Activated gamma-delta T cell treated with Interleukin-2 at 50 U/mL for 16 hours (primary cell): Measurements from ENCODE around the gene MRC2.
"Not testable (repeated sequence)": the region's sequence is repeated elsewhere in the genome, so short reads cannot be mapped to it uniquely, and the experiment has no call there.

ENCODE experiments used
- DNase-seq: peaks from one replicate; pipeline ENCODE4 v3.0.0-alpha.2; 2020

MRC2 gene, protein sequence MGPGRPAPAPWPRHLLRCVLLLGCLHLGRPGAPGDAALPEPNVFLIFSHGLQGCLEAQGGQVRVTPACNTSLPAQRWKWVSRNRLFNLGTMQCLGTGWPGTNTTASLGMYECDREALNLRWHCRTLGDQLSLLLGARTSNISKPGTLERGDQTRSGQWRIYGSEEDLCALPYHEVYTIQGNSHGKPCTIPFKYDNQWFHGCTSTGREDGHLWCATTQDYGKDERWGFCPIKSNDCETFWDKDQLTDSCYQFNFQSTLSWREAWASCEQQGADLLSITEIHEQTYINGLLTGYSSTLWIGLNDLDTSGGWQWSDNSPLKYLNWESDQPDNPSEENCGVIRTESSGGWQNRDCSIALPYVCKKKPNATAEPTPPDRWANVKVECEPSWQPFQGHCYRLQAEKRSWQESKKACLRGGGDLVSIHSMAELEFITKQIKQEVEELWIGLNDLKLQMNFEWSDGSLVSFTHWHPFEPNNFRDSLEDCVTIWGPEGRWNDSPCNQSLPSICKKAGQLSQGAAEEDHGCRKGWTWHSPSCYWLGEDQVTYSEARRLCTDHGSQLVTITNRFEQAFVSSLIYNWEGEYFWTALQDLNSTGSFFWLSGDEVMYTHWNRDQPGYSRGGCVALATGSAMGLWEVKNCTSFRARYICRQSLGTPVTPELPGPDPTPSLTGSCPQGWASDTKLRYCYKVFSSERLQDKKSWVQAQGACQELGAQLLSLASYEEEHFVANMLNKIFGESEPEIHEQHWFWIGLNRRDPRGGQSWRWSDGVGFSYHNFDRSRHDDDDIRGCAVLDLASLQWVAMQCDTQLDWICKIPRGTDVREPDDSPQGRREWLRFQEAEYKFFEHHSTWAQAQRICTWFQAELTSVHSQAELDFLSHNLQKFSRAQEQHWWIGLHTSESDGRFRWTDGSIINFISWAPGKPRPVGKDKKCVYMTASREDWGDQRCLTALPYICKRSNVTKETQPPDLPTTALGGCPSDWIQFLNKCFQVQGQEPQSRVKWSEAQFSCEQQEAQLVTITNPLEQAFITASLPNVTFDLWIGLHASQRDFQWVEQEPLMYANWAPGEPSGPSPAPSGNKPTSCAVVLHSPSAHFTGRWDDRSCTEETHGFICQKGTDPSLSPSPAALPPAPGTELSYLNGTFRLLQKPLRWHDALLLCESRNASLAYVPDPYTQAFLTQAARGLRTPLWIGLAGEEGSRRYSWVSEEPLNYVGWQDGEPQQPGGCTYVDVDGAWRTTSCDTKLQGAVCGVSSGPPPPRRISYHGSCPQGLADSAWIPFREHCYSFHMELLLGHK (N-terminal part only)

DNA sequence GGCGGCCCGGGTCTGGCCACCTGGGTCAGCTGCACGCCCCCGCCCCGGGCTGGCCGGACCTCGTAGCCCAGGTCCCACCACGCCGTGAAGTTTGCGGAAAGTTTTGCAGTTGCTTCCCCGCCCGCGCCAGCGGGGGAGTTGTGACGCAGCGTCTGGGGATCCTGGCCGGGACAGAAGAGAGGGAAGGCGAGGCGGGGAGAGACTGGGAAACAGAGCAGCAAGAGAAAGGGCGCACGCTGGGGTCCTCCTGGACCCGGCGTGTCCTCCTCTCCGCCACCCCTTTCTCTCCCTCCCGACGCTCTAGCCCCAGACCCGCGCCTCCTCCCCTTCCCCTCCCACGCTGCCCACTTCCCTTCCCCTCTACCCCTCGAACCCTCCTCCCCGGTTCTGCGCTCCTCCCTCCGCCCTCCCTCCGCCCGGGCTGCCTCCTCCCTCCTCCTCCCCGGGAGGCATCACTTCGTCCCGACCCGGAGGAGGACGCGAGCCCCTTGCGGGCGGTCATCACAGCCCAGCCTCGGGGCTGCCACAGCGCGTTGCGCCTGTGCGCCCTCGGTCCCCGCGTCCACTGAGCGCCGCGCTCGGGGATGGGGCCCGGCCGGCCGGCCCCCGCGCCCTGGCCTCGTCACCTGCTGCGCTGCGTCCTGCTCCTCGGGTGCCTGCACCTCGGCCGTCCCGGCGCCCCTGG is at the start of gene MRC2:
Gene MRC2 (plus strand): TSS at position 452 of the 685 bp plus-strand sequence. CDS start 133 bp downstream, at position 585.
- no peak for DNase-seq

DNA sequence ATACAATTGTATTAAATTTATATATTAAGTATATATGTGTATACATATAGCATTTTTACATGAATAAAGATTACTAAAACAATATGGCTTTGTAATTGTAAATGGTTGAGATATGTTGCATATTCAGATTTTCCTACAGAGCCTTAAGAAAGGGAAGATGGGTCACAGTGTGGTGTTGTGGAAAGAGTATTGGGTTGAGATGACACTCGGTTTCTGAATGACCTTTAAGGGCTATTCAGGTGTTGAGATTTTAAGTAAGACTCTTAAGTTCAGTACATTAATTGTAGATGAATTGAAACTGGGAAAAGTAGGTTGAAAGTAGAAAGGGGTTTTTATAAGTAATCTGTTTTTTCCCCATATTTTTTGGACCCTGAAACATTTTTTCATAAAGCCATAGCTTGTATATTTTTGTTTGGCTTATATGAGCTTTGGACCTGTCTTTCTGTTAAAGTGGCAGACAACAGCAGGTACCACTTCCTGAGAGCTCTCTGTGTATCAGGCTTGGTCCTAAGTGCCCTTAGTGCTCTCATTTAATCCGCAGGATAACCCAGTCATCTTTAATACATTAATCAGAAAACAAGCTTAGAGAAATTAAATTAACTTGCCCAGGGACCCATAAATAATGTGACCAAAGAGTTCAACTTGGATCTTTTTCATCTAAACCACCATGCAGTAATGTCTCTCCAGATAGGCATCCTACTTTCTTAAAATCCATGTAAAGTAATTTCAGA is 48.5 kb upstream of the MRC2 start:
- DNase-seq, result no peak

DNA sequence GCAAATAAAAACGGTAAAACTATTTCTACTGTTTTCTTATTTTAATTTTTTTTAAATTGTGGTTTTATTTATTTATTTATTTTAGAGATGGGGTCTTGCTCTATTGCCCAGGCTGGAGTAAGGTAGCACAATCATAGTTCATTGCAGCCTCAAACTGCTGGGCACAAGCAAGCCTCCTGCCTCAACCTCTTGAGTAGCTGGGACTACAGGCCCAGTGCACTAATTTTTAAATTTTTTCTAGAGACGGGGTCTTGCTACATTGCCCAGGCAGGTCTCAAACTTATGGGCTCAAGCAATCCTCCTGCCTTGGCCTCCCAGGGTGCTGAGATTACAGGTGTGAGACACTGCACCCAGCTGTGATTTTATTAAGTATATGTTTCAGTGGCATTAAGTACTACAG is 46.5 kb upstream of the MRC2 start:
- DNase-seq, result no peak

DNA sequence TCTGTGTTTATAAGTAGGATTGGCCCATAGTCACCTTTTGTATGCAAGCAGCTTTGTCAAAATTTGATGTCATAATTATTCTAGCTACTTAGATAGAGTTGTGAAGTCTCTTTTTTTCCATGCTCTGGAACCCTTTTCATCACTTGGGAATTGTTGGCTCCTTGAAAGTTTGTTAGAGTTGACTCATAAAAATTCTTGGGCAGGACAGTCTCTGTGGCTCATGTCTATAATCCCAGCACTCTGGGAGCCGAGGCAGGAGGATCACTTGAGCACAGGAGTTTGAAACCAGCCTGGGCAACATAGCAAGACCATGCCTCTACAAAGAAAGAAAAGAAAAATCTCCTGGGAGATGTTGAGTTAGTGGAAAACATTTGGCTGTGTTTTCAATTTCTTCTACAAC is 45.7 kb upstream of the MRC2 start:
- DNase-seq, result no peak

DNA sequence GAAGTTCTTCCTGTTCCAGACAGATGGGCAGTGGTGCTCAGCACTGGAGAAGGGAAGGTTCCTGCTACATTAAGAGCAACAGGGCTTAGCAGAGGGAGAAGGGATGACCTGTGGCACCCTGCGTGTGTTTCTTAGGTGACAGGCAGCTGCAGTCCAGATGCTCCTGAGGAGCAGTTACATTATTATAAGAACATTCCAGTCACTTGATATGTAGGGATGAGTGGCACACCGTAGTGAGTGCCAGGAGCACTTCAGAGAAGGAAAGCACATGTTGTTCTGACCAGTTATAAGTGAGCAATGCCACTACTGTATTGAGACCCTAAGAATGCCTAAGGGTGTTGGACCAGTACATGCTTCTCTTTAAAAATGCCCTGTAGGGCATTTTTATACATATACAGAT is 39.9 kb upstream of the MRC2 start:
- no peak for DNase-seq

DNA sequence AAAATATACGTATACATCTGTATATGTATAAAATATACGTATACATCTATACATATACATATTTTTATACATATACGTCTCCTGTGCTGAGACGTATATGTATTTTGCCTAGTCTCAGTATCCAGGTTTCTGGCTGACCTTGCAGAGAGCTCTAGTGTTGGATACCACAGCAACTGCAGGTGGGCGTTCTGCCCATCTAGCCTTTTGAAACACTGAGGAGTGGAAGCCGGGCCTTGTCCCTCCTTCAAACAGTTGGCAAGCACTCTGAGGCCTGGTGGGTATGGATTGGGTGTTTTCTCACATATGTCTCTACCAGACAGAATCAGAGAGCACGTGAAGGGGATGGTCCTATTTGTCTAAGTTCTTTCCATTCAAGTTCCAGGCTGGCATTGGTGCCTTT is 39.4 kb upstream of the MRC2 start:
- DNase-seq, result no peak

DNA sequence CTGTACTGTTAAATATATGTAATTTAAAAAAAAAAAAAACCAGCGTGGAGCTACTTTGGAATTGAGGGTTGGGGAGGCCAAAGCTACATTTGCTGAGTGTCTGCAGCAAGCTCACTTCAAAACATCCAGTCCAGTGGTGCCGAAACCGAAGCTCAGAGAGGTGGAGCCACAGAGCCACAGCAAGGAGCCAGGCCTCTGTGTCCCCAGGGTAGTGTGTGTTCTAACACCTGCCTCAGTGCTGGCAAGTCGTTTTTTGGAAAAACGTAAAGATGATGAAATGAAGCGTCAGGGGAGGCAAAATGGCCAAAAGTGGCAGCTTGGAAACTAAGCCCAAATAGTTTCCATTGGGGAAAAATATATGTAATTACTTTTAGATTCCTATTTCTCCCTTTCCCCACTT is 36.1 kb upstream of the MRC2 start:
- no peak for DNase-seq

DNA sequence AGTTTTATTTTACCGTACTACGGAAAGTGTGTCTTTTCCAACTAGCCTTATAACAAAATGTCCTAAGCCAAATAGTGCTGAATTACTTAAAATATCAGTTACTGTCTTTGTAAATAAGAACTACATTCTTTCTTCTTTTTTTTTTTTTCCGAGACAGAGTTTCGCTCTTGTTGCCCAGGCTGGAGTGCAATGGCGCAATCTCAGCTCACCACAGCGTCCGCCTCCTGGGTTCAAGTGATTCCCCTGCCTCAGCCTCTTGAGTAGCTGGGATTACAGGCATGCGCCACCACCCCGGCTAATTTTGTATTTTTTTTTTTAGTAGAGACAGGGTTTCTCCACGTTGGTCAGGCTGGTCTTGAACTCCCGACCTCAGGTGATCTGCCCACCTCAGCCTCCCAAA is 35.6 kb upstream of the MRC2 start:
- DNase-seq, result not testable (repeated sequence)

DNA sequence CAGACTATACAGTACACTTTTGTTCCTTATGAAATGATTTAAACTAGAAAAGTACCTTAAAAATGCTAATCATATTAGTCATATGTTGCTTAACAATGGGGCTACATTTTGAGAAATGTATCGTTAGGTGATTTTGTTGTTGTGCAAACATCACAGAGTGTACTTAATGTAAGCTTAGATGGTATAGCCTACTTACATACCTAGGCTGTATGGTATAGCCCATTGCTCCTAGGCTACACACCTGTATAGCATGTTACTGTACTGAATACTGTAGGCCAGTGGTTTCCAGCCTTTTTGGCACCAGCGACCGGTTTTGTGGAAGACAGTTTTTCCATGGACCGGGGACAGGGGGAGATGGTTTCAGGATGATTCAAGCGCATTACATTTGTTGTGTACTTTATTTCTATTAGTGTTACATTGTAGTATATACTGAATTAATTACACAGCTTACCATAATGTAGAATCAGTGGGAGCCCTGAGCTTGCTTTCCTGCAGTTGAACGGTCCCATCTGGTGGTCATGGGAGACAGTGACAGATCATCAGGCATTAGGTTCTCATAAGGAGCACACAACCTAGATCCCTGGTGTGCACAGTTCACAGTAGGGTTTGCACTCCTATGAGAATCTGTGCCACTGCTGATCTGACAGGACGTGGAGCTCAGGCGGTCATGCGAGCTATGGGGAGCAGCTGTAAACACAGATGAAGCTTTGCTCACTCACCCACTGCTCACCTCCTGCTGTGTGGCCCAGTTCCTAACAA is 35.0 kb upstream of the MRC2 start:
- DNase-seq, result no peak

DNA sequence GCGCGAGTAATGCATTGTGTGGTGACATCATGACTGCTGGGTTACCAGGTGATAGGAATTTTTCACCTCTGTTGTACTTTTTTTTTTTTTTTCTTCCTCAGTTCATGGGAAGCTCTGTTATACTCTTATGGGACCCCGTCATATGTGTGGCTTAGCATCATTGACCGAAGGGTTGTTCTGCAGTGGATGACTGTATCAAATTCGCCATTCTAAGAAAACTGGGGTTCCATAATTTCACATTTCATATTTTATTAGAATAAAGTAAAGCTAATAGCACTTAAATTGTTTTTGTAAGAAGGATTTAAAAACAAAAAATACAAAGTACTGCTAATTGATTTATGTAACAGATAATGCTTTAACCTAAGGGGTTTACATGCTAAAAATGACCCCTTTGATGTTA is 32.0 kb upstream of the MRC2 start:
- no peak for DNase-seq

DNA sequence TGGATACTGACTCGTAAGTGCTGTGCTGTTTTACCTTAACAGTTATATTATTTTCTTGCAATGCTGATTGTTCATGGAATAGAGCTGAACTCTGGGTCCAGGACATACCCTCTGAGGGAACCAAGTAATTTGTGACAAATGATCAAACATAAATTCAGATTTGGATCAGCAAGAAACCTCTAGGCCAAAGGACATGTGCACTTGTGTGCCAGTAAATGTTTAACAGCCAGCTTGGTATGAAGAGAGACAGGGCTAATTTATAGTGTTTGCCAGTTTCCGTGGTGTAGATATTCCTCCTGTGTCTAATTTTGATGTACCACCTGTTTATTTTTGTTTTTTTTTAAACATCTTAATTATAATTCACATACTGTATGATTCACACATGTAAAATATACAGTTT is 30.8 kb upstream of the MRC2 start:
- no peak for DNase-seq

DNA sequence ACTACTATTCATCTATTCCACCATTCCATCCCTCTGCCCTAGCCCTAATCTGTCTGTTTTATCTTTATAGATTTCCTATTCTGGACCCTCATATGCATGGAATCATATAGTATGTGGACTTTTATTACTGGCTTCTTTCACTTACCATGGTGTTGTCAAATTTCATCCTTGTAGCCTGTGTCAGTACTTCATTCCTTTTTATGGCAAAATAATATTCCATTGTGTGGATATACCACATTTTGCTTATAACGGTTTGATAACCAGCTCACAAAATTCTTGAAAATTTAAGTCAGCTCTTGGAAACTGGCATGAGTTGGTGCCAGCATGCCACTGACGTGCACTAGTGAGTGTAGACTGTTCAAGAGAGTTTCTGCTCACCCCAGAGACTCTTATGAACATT is 30.3 kb upstream of the MRC2 start:
- no peak for DNase-seq

DNA sequence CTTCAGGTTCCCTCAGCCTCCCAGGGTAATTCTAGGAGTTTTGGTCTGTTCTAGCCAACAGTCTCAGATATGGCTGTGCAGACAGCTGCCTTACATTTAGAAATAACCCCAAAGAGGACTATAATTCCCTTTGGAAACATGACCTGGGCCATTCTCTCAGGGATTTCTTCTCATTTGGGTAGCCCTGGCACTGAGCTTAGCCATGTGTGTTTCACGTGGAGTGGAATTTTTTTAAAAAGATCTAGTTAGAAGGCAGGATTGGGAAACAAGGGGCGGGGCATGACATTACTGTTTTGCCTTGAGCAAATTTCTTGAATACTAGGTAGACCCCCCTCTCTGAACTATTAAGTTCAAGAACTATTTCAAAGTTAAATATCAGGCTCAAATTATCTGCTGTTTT is 29.6 kb upstream of the MRC2 start:
- no peak for DNase-seq

DNA sequence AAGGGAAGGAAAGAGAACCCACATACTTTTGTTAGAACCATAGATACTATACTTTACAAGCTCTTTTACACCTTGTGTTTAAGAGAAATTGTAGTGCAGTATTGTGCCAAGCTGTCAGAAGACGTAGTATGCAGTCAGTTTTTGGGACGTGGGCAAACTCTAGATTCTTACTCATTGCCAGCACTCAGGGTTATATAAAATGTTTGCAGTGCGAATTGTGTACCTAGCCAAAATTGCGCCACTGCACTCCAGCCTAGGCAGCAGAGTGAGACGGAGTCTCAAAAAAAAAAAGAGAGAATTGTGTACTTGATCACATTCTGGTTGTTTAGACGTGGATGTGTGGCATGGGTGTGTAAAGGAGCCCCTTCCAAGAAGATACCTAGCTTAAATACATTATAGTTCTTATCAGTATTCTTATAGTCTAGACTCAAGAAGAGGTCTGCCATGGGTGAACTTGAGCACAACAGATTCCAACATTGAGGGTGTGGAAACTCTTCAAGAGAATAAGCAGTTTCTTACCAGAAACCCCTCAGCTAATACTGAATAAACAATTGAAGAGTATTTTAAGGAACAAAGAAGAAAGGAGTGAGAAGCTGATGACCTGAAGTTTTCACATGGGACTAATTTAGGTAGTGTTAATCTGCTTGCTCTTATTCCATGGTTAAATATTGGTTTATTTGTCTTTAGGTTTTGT is 27.4 kb upstream of the MRC2 start:
- no peak for DNase-seq

DNA sequence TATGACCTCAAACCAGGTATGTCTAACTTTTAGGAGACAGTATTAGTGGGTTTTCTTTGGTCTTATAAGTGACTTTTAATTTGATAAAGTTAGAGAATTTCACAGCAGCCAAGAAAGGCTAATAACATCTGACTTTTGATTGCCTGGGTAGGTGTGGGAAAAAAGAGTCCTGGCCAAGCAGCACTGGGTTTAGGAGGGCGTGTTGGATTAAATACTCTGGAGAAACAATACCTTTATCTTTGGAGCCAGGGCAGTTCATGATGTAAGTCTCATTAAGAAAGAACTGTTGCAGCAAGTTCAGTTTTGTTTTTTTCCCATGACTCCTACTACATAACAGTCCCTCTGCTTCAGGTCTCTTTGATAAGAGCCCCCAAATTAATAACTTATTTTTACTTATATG is 26.7 kb upstream of the MRC2 start:
- no peak for DNase-seq

DNA sequence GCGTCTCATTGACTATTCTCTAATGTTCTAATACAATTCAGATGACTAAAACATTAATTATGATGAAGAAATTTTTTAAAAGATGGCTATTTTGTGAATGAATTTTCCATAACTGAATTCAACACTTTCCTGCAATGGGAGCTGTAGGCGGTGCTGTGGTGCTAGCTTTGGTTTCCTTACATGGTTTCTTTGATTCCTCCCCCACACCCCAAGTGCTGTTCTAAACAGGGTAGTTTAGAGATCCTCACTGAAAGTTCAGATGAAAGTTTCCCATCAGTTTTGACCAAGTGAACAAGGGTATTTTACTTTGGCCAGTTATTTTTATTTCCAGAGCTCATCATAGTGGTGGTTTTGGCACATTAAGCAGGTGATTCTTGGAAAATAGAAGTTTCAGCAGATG is 26.0 kb upstream of the MRC2 start:
- DNase-seq, result no peak

DNA sequence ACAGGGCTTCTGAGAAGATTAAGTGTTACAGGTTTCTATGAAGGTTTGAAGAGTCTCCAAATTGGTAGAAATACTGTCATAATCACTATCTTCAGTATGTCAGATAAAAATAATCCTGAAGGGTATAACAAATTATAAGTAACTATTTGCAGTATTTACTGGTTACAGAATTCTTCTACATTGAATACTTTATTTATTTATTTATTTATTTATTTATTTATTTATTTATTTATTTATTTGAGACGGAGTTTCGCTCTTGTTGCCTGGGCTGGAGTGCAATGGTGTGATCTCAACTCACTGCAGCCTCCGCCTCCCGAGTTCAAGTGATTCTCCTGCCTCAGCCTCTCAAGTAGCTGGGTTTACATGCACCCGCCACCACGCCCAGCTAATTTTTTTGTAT is 23.7 kb upstream of the MRC2 start:
- DNase-seq, result not testable (repeated sequence)

DNA sequence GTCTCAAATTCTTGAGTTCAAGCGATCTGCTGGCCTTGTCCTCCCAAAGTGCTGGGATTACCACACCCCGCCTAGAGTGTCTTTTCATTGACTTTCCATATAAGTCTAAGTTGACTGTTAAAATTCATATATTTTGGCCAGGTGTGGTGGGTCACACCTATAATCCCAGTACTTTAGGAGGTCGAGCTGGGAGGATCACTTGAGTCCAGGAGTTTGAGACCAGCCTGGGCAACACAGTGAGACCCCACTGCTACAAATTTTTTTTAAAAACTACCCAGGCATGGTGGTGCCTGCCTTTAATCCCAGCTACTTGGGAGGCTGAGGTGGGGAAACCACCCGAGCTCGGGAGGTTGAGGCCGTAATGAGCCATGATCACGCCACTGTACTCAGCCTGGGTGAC is 21.9 kb upstream of the MRC2 start:
- no peak for DNase-seq

DNA sequence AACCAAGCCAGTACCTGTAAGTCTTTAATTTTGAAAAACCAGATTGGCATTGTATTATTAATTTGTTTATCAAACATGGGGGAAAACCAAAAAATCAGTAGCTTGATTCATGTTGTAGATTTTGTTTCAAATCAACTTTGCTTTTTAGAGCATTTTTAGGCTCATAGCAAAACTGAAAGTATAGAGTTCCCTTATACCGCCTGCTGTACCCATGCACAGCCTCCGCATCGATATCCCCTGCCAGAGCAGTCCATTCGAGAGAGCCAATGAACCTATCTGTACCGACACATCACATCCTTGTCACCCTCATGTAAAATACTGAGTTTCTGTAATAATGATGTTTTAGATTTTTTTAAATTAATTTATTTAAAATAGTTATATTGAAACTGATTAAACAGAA is 16.2 kb upstream of the MRC2 start:
- DNase-seq, result no peak

DNA sequence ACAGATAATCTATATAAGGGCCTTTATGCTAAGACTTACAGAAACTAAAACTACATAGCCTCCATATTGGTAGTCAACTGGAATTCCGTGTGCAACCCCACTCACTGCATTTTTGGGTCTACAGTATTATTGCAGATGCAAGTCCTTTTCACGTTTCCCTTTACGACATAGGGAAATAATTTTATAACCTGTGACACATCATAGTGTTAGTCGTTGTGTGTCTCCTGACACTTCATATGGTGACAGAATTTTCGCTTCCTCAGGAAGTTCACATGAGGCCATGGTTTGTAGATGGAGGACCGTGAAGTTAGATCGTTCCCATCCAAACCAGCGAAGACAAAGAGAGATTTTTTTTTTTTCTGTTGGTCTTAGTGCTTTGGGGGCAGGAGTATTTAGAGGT is 15.7 kb upstream of the MRC2 start:
- DNase-seq, result no peak

DNA sequence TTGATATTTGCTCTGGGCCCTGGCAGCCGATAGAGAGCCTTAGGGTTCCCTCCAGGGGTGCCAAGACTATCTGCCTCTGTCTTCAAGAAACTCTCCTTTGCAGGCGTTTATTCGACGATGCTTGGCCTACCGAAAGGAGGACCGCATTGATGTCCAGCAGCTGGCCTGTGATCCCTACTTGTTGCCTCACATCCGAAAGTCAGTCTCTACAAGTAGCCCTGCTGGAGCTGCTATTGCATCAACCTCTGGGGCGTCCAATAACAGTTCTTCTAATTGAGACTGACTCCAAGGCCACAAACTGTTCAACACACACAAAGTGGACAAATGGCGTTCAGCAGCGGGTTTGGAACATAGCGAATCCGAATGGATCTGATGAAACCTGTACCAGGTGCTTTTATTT is 15.2 kb upstream of the MRC2 start:
- not testable (repeated sequence) for DNase-seq
